ENCODE results near the gene HEATR9.

The HEATR9 gene

DNA sequence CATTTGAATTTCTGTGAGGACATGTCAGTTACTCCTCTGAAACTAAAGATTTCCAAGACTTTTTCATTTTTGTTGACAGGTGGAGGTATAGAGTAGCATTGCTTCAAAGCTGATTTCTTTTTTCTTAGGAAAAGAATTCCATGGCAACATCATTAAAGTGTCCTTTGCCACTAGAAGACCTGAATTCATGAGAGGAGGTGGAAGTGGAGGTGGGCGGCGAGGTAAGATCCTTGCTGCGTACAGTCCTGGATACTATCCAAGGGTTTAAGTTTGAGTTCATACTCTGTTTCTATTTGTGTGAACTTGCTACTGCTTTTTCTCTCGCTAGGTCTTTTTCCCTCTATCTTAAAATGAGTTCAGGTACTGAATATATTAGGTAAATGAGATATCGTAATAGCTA, 26.5 kb downstream of the HEATR9 start:
- no peaks in the 10 kb centered on the region for H3K27me3 ChIP-seq (ENCODE audit: insufficient read depth, low read depth, severe bottlenecking)
- H3K9me3 ChIP-seq (ENCODE audit: severe bottlenecking): no peaks in the 10 kb centered on the region
- H3K36me3 ChIP-seq: peaks cover 88% of the 10 kb centered on the region
- no peak overlapping the region for H3K27ac ChIP-seq
- H3K4me3 ChIP-seq (ENCODE audit: low read depth, low read length): no peak overlapping the region
- TF ChIP-seq, protein P1, sequence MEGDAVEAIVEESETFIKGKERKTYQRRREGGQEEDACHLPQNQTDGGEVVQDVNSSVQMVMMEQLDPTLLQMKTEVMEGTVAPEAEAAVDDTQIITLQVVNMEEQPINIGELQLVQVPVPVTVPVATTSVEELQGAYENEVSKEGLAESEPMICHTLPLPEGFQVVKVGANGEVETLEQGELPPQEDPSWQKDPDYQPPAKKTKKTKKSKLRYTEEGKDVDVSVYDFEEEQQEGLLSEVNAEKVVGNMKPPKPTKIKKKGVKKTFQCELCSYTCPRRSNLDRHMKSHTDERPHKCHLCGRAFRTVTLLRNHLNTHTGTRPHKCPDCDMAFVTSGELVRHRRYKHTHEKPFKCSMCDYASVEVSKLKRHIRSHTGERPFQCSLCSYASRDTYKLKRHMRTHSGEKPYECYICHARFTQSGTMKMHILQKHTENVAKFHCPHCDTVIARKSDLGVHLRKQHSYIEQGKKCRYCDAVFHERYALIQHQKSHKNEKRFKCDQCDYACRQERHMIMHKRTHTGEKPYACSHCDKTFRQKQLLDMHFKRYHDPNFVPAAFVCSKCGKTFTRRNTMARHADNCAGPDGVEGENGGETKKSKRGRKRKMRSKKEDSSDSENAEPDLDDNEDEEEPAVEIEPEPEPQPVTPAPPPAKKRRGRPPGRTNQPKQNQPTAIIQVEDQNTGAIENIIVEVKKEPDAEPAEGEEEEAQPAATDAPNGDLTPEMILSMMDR (IDR thresholded peaks at IDR 0.05; ENCODE audit: low read depth, low read length): no peak
- DNase-seq: no peak

DNA sequence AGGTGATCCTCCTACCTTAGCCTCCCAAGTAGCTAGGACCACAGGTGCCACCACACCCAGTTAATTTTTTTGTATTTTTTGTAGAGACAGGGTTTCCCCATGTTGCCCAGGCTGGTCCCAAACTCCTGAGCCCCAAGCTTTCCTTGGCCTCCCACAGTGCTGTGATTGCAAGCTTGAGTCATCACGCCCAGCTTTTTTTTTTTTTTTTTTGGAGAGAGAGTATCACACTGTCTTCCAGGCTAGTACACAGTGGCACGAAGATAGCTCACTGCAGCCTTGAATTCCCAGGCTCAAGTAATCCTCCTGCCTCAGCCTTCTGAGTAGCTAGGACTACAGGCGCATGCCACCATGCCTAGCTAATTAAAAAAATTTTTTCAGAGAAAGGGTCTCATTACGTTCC, 27.2 kb downstream of the HEATR9 start:
- no peak for DNase-seq
- no peaks in the 10 kb centered on the region for H3K9me3 ChIP-seq (ENCODE audit: severe bottlenecking)
- no peaks in the 10 kb centered on the region for H3K27me3 ChIP-seq (ENCODE audit: insufficient read depth, low read depth, severe bottlenecking)
- TF ChIP-seq, protein P1 (IDR thresholded peaks at IDR 0.05; ENCODE audit: low read depth, low read length): no peak
- no peak overlapping the region for H3K27ac ChIP-seq
- no peak overlapping the region for H3K4me3 ChIP-seq (ENCODE audit: low read depth, low read length)
- peaks cover 94% of the 10 kb centered on the region for H3K36me3 ChIP-seq

DNA sequence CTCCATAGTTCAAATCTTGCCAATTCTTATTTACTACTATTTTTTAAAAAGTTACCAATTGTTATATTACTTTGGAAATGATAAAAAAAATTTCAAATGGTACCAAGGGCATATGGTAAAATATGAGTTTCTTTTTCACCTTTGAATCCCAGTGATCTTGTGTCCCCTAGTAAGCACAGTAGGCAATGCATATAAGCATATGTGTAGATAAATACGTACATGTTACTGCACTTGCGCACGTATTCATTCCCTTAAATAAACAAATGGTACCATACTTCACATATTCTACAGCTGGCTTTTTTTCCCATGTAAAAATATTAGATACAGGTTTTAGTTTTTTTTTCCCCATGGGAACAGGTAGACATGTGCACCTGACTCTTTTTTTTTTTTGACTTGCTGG, 27.6 kb downstream of the HEATR9 start:
- H3K36me3 ChIP-seq: peaks cover 94% of the 10 kb centered on the region
- H3K27ac ChIP-seq: no peak overlapping the region
- H3K9me3 ChIP-seq (ENCODE audit: severe bottlenecking): no peaks in the 10 kb centered on the region
- TF ChIP-seq, protein P1 (IDR thresholded peaks at IDR 0.05; ENCODE audit: low read depth, low read length): no peak
- H3K27me3 ChIP-seq (ENCODE audit: insufficient read depth, low read depth, severe bottlenecking): no peaks in the 10 kb centered on the region
- no peak for DNase-seq
- no peak overlapping the region for H3K4me3 ChIP-seq (ENCODE audit: low read depth, low read length)

DNA sequence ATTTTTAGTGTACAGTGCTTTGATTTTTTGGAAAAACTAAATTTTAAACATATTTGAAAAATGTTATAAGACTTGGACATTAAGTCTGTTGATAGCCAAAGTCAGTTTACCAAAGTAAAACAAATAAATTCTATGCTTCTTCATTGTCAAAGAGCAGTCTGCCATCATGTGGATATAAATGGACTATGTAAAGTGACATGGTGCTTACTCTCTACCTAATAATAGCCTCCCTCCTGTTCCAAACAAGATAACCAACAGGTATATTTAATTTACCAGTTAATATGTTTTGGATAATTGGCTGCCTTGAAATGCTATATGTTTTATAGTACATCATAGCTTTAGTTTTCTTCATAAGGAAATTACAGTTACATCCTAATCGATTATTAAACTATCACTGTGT, 43.5 kb downstream of the HEATR9 start:
- TF ChIP-seq, protein P1 (IDR thresholded peaks at IDR 0.05; ENCODE audit: low read depth, low read length): no peak
- Histone ChIP-seq H3K4me3 (ENCODE audit: low read depth, low read length) (no peak overlapping the region), H3K27me3 (ENCODE audit: insufficient read depth, low read depth, severe bottlenecking) (no peaks in the 10 kb centered on the region), H3K27ac (no peak overlapping the region), H3K36me3 (peaks cover 87% of the 10 kb centered on the region), H3K9me3 (ENCODE audit: severe bottlenecking) (no peaks in the 10 kb centered on the region)
- DNase-seq: no peak

DNA sequence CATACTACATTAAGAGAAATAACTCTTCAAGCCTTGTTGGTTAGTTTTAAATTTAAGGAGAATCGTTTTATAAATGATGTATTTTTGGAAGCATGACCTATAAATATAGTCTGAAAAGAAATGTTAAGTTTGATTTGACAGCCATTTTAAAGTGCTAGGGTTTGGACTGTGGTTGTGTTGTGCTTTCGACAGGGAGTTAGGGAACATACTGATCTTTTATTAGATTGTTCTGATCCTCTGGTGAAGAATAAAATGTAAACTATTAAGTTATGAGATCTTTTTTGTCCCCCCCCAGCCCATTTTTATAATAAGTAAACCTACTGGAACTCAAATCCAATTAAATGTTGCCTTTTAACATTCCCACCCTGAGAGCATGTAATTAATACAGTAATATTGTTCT, 47.4 kb downstream of the HEATR9 start:
- DNase-seq: no peak
- TF ChIP-seq, protein P1 (IDR thresholded peaks at IDR 0.05; ENCODE audit: low read depth, low read length): no peak
- Histone ChIP-seq H3K9me3 (ENCODE audit: severe bottlenecking) (no peaks in the 10 kb centered on the region), H3K27ac (no peak overlapping the region), H3K36me3 (peaks cover 89% of the 10 kb centered on the region), H3K27me3 (ENCODE audit: insufficient read depth, low read depth, severe bottlenecking) (no peaks in the 10 kb centered on the region), H3K4me3 (ENCODE audit: low read depth, low read length) (no peak overlapping the region)

DNA sequence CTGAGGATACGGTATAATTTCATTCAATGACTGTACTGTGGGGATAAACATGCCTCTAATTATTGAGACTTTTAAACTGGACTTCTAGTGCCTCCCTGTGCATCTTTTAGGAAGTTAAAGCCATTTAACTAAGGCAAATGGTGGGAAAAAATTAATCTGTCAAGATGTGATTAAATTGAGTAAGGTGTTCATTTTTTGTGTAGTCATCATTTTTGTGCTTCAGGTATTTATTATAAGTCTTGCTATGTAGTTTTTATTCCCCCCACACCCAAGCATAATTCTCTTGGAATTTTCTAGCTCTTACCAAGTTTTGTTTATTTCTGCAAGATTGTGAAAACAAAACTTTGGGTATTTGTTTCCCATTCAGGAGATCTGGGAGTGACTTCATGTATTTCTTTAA, 49.2 kb downstream of the HEATR9 start:
- Histone ChIP-seq H3K4me3 (ENCODE audit: low read depth, low read length) (no peak overlapping the region), H3K27me3 (ENCODE audit: insufficient read depth, low read depth, severe bottlenecking) (no peaks in the 10 kb centered on the region), H3K9me3 (ENCODE audit: severe bottlenecking) (no peaks in the 10 kb centered on the region), H3K27ac (no peak overlapping the region), H3K36me3 (peaks cover 76% of the 10 kb centered on the region)
- TF ChIP-seq, protein P1 (IDR thresholded peaks at IDR 0.05; ENCODE audit: low read depth, low read length): no peak
- DNase-seq: no peak

Measured in WERI-Rb-1 (cell line).